Naive B cell (primary cell): ENCODE measurements around the gene DNAI2. TPM values are rescaled to one million over a fixed set of nuclear protein-coding genes. Genes with fewer than 3 reads are reported as not detected.

Experiments
- ATAC-seq, 2 donors: fragments of 150-1000 bp; cut with Tn5 transposase; 2 replicates each; pipeline ENCODE4 v1.10.0; 2021; ENCODE audit warnings: low read depth in 2 of 2, mild to moderate bottlenecking in 2 of 2, moderate library complexity in 2 of 2
- DNase-seq: peaks from one replicate; pipeline ENCODE4 v3.0.0; 2022
- H3K27ac Mint-ChIP-seq, 6 donors: one replicate each; pipeline ENCODE4 v1.8.0; 2020 to 2022; ENCODE audit warnings: mild to moderate bottlenecking in 6 of 6, mixed read lengths in 6 of 6, moderate library complexity in 5 of 6, inconsistent platforms in 2 of 6
- H3K27me3 Mint-ChIP-seq, 3 donors: one replicate each; pipeline ENCODE4 v1.8.0; 2021 to 2022; ENCODE audit warnings: mixed read lengths in 3 of 3, mild to moderate bottlenecking in 1 of 3
- H3K36me3 Mint-ChIP-seq, 2 donors: one replicate each; pipeline ENCODE4 v1.8.0; 2020 to 2022; ENCODE audit warnings: mixed read lengths in 2 of 2, inconsistent platforms in 1 of 2, mild to moderate bottlenecking in 1 of 2
- H3K4me1 Mint-ChIP-seq, 3 donors: one replicate each; pipeline ENCODE4 v1.8.0; 2020 to 2022; ENCODE audit warnings: mixed read lengths in 3 of 3, inconsistent platforms in 1 of 3, mild to moderate bottlenecking in 1 of 3, moderate library complexity in 1 of 3
- H3K4me3 Mint-ChIP-seq, 8 donors: one replicate each; pipeline ENCODE4 v1.8.0; 2020 to 2022; ENCODE audit warnings: mild to moderate bottlenecking in 8 of 8, mixed read lengths in 8 of 8, moderate library complexity in 8 of 8, inconsistent platforms in 2 of 8
- H3K9me3 Mint-ChIP-seq, 7 donors: one replicate each; pipeline ENCODE4 v1.8.0; 2020 to 2022; ENCODE audit warnings: mixed read lengths in 7 of 7, mild to moderate bottlenecking in 5 of 7, inconsistent platforms in 2 of 7, moderate library complexity in 1 of 7
- polyA plus RNA-seq, 6 donors: library from polyadenylated mRNA; unstranded; fragments of 300-500 nt; fragmentation: Illumina TruSeq; gene quantifications; one replicate each; pipeline ENCODE4 v1.2.3, GENCODE V29; 2021; ENCODE audit warnings: low read depth in 6 of 6

Gene DNAI2
- polyA plus RNA-seq, 6 donors from 2014 or later, result not detected

DNA sequence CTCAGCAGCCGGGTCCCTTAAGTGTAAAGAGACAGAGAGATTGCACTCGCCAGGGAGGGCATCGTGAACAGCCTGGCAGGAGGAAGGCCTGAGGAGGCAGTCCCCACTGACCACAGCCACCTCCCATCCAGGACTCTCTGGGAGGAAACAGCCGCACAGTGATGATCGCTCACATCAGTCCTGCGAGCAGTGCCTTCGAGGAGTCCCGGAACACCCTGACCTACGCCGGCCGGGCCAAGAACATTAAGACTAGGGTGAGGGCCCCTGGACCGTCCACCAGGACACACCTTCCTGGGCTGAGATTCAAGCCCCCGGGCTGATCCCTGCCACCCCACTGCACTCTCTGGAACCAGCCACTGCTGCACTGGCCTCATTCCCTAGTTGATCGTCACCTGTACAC is 73.6 kb downstream of the DNAI2 start:
- Mint-ChIP-seq H3K4me3 (no peak overlapping the region), H3K36me3 (no peaks in the 10 kb centered on the region)
- DNase-seq, result no peak

DNA sequence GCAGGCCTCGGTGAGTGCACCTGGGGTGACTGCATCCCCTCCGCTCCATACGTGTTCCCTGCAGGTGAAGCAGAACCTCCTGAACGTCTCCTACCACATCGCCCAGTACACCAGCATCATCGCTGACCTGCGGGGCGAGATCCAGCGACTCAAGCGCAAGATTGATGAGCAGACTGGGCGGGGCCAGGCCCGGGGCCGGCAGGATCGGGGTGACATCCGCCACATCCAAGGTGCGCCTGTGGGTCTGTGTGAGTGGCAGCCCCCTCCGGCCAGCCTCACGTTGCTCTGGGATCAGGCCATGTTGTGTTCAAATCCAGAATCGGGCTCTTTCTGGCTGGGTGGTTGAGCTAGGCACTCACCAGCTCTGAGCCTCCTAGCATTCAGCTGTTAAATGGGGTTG is 75.1 kb downstream of the DNAI2 start:
- Mint-ChIP-seq H3K27ac (no peak overlapping the region), H3K4me1 (peaks cover 0 to 3% (median 2%) of the 10 kb centered on the region in 3 donors), H3K36me3 (no peaks in the 10 kb centered on the region), H3K9me3 (peaks cover 0 to 2% (median 0%) of the 10 kb centered on the region in 7 donors), H3K4me3 (no peak overlapping the region), H3K27me3 (peaks cover 16 to 62% (median 60%) of the 10 kb centered on the region in 3 donors)
- no peak for DNase-seq
- no peak for ATAC-seq

More for the DNA sequence above, 73.6 kb downstream of the DNAI2 start:
- ATAC-seq, result no peak
- no peak overlapping the region for H3K27ac Mint-ChIP-seq
- H3K27me3 Mint-ChIP-seq, result peaks cover 11 to 48% (median 45%) of the 10 kb centered on the region in 3 donors
- H3K9me3 Mint-ChIP-seq, result peaks cover 0 to 2% (median 0%) of the 10 kb centered on the region in 7 donors
- H3K4me1 Mint-ChIP-seq, result no peaks in the 10 kb centered on the region

DNA sequence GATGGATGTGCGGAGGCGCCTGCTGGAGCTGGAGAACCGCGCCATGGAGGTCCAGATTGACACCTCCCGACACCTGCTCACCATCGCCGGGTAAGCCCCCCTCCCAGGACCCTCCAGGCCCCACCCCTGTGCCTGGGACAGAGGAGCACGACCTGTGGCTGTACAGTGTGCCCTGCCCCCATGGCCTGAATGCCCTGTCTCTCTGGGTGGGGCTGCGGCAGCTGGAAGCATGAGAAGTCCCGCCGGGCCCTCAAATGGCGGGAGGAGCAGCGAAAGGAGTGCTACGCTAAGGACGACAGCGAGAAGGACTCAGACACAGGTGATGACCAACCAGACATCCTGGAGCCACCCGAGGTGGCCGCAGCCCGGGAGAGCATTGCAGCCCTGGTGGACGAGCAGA is 76.5 kb downstream of the DNAI2 start:
- Mint-ChIP-seq H3K27ac (no peak overlapping the region), H3K9me3 (peaks cover 0 to 2% (median 0%) of the 10 kb centered on the region in 7 donors), H3K4me1 (peaks cover 0 to 6% (median 4%) of the 10 kb centered on the region in 3 donors), H3K36me3 (no peaks in the 10 kb centered on the region), H3K27me3 (peaks cover 16 to 65% (median 62%) of the 10 kb centered on the region in 3 donors), H3K4me3 (peak overlapping the region in 1 of 8 donors; percentile 35)
- DNase-seq (no peak), ATAC-seq (no peak)

- ATAC-seq (no peak), DNase-seq (no peak)
- peaks cover 16 to 75% (median 68%) of the 10 kb centered on the region in 3 donors for H3K27me3 Mint-ChIP-seq
- H3K9me3 Mint-ChIP-seq, result peaks cover 0 to 2% (median 0%) of the 10 kb centered on the region in 7 donors
- peaks cover 0 to 6% (median 4%) of the 10 kb centered on the region in 3 donors for H3K4me1 Mint-ChIP-seq
- no peaks in the 10 kb centered on the region for H3K36me3 Mint-ChIP-seq
- H3K27ac Mint-ChIP-seq, result no peak overlapping the region
- no peak overlapping the region for H3K4me3 Mint-ChIP-seq
Measured at GRCh38 chr17:74351552-74352210, 77.6 kb downstream of the DNAI2 start.

- H3K4me1 Mint-ChIP-seq, result peaks cover 0 to 8% (median 6%) of the 10 kb centered on the region in 3 donors
- no peak for DNase-seq
- H3K36me3 Mint-ChIP-seq, result no peaks in the 10 kb centered on the region
- H3K9me3 Mint-ChIP-seq, result peaks cover 0 to 1% (median 0%) of the 10 kb centered on the region in 7 donors
- H3K27ac Mint-ChIP-seq, result no peak overlapping the region
- ATAC-seq, result no peak
- peak overlapping the region in 1 of 8 donors; percentile 42 for H3K4me3 Mint-ChIP-seq
- peaks cover 17 to 77% (median 68%) of the 10 kb centered on the region in 3 donors for H3K27me3 Mint-ChIP-seq
Measured at GRCh38 chr17:74353446-74354060, 79.5 kb downstream of the DNAI2 start.

GRCh38 chr17:74354123-74354522 is 80.1 kb downstream of the DNAI2 start:
- Mint-ChIP-seq H3K4me3 (peak overlapping the region in 1 of 8 donors; percentile 42), H3K36me3 (no peaks in the 10 kb centered on the region), H3K27ac (no peak overlapping the region), H3K9me3 (peaks cover 0 to 2% (median 0%) of the 10 kb centered on the region in 7 donors), H3K4me1 (peaks cover 0 to 11% (median 6%) of the 10 kb centered on the region in 3 donors), H3K27me3 (peaks cover 20 to 78% (median 67%) of the 10 kb centered on the region in 3 donors)
- DNase-seq (no peak), ATAC-seq (peak; percentile 36 to 49)

DNA sequence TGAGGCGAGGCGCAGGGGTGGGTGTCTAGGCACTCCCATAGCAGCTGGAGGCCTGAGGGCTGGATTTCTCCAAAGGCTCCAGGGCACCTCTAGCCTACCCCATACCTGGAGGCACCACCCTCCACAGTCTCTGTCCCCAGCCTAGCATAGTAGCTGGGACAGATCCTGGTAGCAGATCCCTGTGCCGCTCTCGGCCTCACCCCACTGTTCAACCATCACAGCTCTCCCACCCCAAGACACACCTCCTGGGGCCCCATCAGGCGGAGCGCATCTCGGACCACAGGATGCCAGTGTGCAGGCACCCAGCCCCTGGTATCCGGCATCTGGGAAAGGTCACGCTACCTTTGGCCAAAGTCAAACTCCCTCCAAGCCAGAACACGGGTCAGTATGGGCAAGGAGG is 80.5 kb downstream of the DNAI2 start:
- Mint-ChIP-seq H3K9me3 (peaks cover 0 to 2% (median 0%) of the 10 kb centered on the region in 7 donors), H3K4me1 (peaks cover 0 to 11% (median 6%) of the 10 kb centered on the region in 3 donors), H3K27ac (no peak overlapping the region), H3K4me3 (no peak overlapping the region), H3K36me3 (no peaks in the 10 kb centered on the region), H3K27me3 (peaks cover 20 to 82% (median 67%) of the 10 kb centered on the region in 3 donors)
- DNase-seq (no peak), ATAC-seq (no peak)

DNA sequence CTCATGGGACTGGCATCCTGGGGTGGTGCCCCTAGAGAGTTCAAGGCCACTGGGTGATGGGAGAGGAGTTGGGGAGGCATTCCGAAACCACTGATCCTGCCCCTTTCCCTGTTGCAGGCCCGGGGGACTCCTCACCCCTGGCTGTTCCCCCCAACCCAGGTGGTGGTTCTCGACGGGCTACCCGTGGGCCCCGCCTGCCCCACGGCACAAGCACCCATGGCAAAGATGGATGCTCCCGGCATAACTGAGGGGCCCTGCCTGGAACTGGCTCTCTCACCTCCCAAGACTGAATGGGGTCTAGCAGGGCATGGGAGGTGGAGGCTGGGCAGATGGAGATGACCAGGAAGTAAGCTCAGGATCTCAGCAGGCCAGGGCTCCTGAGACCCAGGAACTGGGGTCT is 81.0 kb downstream of the DNAI2 start:
- Mint-ChIP-seq H3K9me3 (peaks cover 0 to 2% (median 0%) of the 10 kb centered on the region in 7 donors), H3K27ac (no peak overlapping the region), H3K36me3 (no peaks in the 10 kb centered on the region), H3K27me3 (peaks cover 18 to 84% (median 64%) of the 10 kb centered on the region in 3 donors), H3K4me3 (no peak overlapping the region), H3K4me1 (peaks cover 0 to 11% (median 6%) of the 10 kb centered on the region in 3 donors)
- no peak for ATAC-seq
- DNase-seq, result no peak

DNA sequence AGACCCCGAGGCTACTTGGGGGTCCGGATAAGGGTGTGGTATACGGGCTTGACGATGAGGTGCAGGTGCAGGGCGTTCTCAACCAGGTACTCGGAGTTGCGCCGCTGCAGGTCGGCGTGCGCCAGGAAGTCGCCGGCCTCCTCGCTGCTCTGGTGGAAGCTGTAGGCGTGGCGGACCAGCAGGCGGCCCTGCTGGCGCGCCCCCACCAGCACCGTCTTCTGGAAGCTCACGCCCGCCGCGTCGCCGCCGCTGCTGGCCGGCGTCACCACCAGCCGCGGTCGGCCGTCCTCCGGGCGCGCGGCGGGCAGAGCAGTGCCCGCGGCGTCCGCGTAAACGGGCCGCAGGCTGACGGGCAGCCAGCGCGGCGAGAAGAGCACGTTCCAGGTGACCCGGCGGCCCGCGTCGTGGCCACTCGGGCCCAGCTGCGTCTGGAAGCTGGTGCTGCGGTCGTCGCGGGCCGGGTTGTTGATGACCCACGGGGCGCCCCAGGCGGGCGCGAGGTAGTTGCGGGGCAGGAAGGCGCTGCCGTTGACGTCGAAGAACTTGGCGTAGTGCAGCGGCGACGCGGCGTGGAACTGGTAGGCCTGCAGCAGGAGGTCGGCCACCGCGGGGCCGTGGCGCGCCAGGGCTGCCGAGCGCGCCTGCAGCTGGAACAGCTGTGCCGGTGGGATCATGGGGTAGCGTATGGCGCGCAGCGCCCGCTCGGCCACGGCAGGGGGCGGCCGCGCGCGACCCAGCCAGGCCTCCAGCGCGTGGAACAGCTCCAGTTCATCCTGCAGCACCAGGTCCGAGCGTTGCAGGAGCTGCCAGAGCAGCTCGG is 82.8 kb downstream of the DNAI2 start:
- Mint-ChIP-seq H3K27me3 (peaks cover 31 to 92% (median 73%) of the 10 kb centered on the region in 3 donors), H3K4me1 (peaks cover 0 to 13% (median 6%) of the 10 kb centered on the region in 3 donors), H3K36me3 (no peaks in the 10 kb centered on the region), H3K9me3 (peaks cover 0 to 2% (median 0%) of the 10 kb centered on the region in 7 donors), H3K27ac (no peak overlapping the region), H3K4me3 (peak overlapping the region in 1 of 8 donors; percentile 32)
- no peak for ATAC-seq
- DNase-seq, result no peak

DNA sequence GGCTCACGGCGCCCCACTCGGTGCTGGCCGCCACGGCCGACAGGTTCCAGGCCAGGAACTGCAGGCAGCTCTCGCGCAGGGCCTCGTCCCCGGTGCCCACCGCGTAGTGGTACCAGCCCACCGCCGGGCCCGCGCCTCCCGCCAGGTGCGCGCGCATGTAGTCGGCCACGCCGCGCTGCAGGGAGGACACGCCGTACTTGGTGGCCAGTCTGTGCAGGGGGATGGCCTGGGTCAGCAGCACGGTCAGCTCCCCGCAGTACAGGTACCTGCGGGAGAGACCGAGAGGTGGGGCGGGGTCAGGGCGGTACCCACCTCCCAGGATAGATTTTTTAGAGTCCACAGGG is 83.4 kb downstream of the DNAI2 start:
- DNase-seq, result no peak
- Mint-ChIP-seq H3K27me3 (peaks cover 31 to 92% (median 79%) of the 10 kb centered on the region in 3 donors), H3K36me3 (no peaks in the 10 kb centered on the region), H3K4me3 (no peak overlapping the region), H3K27ac (no peak overlapping the region), H3K9me3 (peaks cover 0 to 2% (median 0%) of the 10 kb centered on the region in 7 donors), H3K4me1 (peaks cover 0 to 13% (median 6%) of the 10 kb centered on the region in 3 donors)
- no peak for ATAC-seq

DNA sequence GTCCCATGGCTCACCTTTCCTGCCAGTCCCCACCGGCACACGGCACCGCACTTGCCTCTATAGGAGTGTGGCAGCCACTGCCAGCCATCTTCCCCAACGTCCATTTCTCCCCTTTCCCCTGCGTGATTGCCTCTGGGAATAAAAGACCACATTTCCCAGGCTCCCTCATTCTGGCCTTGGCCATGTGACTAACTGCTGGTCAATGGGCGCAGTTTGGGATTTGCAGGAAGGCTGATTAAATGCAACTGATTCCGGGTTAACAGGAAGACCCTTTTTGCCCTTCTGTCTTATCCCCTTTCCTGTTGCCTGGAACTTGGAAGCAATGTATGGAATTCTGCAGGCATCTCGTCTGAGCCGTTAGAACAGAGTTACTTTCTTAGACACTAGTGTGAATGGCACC is 84.7 kb downstream of the DNAI2 start:
- ATAC-seq, result no peak
- H3K27me3 Mint-ChIP-seq, result peaks cover 26 to 89% (median 76%) of the 10 kb centered on the region in 3 donors
- H3K4me3 Mint-ChIP-seq, result peak overlapping the region in 1 of 8 donors; percentile 66
- peaks cover 0 to 11% (median 6%) of the 10 kb centered on the region in 3 donors for H3K4me1 Mint-ChIP-seq
- H3K27ac Mint-ChIP-seq, result no peak overlapping the region
- no peak for DNase-seq
- H3K36me3 Mint-ChIP-seq, result no peaks in the 10 kb centered on the region
- peaks cover 0 to 2% (median 0%) of the 10 kb centered on the region in 7 donors for H3K9me3 Mint-ChIP-seq

DNA sequence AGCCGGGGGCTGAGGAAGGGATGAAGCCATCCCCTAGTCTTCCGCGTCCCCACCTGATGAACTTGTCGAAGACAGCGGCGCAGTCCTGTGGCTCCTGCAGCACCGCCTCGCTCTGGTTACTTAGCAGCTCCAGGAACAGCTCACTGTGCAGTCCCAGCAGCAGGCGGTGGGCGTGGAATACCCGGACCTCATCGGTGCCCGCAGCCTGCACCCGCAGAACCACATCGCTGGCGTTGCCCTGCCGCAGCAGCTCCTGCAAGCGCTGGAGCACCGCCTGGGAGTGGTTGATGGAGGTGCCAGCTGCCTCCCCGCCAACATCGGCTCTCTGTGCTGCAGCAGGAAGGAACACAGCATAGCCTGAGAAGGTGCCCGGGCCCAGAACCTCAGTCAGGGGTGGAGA is 85.9 kb downstream of the DNAI2 start:
- Mint-ChIP-seq H3K27ac (no peak overlapping the region), H3K36me3 (no peaks in the 10 kb centered on the region), H3K27me3 (peaks cover 26 to 78% (median 72%) of the 10 kb centered on the region in 3 donors), H3K9me3 (peaks cover 0 to 2% (median 0%) of the 10 kb centered on the region in 7 donors), H3K4me1 (peaks cover 0 to 9% (median 0%) of the 10 kb centered on the region in 3 donors), H3K4me3 (no peak overlapping the region)
- no peak for ATAC-seq
- no peak for DNase-seq

DNA sequence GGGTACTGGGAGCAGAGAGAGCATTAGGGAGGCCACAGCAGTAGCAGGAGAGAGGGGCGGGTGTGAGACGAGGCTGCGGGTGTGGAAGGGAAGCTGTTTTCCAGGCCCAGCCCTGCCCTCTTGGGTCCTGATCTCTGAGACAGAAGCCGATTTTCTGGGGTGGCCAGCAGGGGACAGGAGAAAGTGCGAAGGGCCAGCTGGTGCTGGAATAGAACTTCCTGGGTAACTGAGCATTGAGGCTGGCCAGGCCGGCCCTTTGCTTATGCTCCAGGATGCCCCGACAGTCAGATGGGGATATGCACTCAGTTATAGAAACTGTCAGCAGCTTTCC is 86.8 kb downstream of the DNAI2 start:
- H3K4me1 Mint-ChIP-seq, result peaks cover 0 to 9% (median 0%) of the 10 kb centered on the region in 3 donors
- peaks cover 31 to 75% (median 62%) of the 10 kb centered on the region in 3 donors for H3K27me3 Mint-ChIP-seq
- no peak overlapping the region for H3K4me3 Mint-ChIP-seq
- no peak overlapping the region for H3K27ac Mint-ChIP-seq
- no peak for ATAC-seq
- peaks cover 0 to 2% (median 0%) of the 10 kb centered on the region in 7 donors for H3K9me3 Mint-ChIP-seq
- no peaks in the 10 kb centered on the region for H3K36me3 Mint-ChIP-seq
- DNase-seq, result no peak
